HG03354 (cell line): ENCODE results near the gene ADAT1.

ENCODE experiments used
- ATAC-seq: cut with Tn5 transposase; IDR thresholded peaks from one replicate; pipeline ENCODE4 v1.9.1; 2021; ENCODE audit warnings: mild to moderate bottlenecking; ENCODE audit not compliant: unreplicated experiment, poor library complexity, severe bottlenecking

The ADAT1 gene

GRCh38 chr16:75550211-75550662, 72.8 kb downstream of the ADAT1 start:
- ATAC-seq = peak; percentile 87
